Spleen (tissue), 11 donors: Measurements from ENCODE around the gene MRPL4. TPM values are rescaled to one million over a fixed set of nuclear protein-coding genes. Genes with fewer than 3 reads are reported as not detected.

Source experiments
- DNase-seq: peaks from one replicate; pipeline ENCODE4 v3.0.0-alpha.2; 2020
- H3K27ac ChIP-seq, 8 donors: fragments of 200-600 bp; sonication (generic) in 7 of 8; 1 replicate in 4 of 8; 2 replicates in 4 of 8; pipeline versions ENCODE4 v1.5.0 to v1.8.0; 2016 to 2021; ENCODE audit warnings: inconsistent platforms in 4 of 8, mild to moderate bottlenecking in 4 of 8, moderate library complexity in 1 of 8
- H3K27me3 ChIP-seq, 7 donors: fragments of 200-600 bp; sonication (generic) in 6 of 7; replicated peaks in 1 of 7; 1 replicate in 4 of 7; 2 replicates in 3 of 7; pipeline versions ENCODE4 v1.5.0 to v1.8.0; 2016 to 2021; ENCODE audit warnings: inconsistent platforms in 3 of 7, mild to moderate bottlenecking in 1 of 7
- H3K36me3 ChIP-seq, 6 donors: fragments of 200-600 bp; sonication (generic) in 5 of 6; 1 replicate in 4 of 6; 2 replicates in 2 of 6; pipeline versions ENCODE4 v1.5.0 to v1.8.0; 2016 to 2021; ENCODE audit warnings: inconsistent platforms in 2 of 6
- H3K4me1 ChIP-seq, 6 donors: fragments of 200-600 bp; sonication (generic) in 5 of 6; 1 replicate in 3 of 6; 2 replicates in 3 of 6; pipeline versions ENCODE4 v1.5.0 to v1.8.0; 2016 to 2021; ENCODE audit warnings: inconsistent platforms in 3 of 6
- H3K4me3 ChIP-seq, 8 donors: fragments of 200-600 bp; sonication (generic) in 7 of 8; 1 replicate in 4 of 8; 2 replicates in 4 of 8; pipeline versions ENCODE4 v1.5.0 to v1.8.0; 2016 to 2021; ENCODE audit warnings: inconsistent platforms in 4 of 8, mild to moderate bottlenecking in 4 of 8, moderate library complexity in 2 of 8
- H3K9me3 ChIP-seq, 8 donors: fragments of 200-600 bp; sonication (generic) in 7 of 8; 1 replicate in 4 of 8; 2 replicates in 4 of 8; pipeline versions ENCODE4 v1.5.0 to v1.8.0; 2016 to 2021; ENCODE audit warnings: inconsistent platforms in 4 of 8
- POLR2A ChIP-seq, 3 donors: fragments of 450-650 bp; IDR thresholded peaks; one replicate each; pipeline ENCODE4 v1.5.1; 2017; ENCODE audit warnings: antibody characterized with exemption in 3 of 3, mild to moderate bottlenecking in 1 of 3
- POLR2AphosphoS5 ChIP-seq, 3 donors: sonication (generic); formaldehyde crosslinking; IDR thresholded peaks; one replicate each; pipeline ENCODE4 v1.5.1; 2017; ENCODE audit warnings: antibody characterized with exemption in 3 of 3
- WGBS, 5 donors: extraction: QIAGEN DNeasy Blood & Tissue Kit in 3 of 5; methylation state at CpG; one replicate each; pipeline versions ENCODE4 v1.1.5 to v1.1.7; 2013 to 2018; 5-methylcytosine and 5-hydroxymethylcytosine counted together
- intact Hi-C: fragments of 100-400 bp; cut with DNase I; formaldehyde crosslinking; loops from one replicate; pipeline ENCODE4 v1.15.0; 2023; ENCODE audit warnings: low total_unique reads
- polyA plus RNA-seq, 3 donors: library from polyadenylated mRNA; stranded (reverse); fragments of 200-250 nt; gene quantifications; one replicate each; pipeline ENCODE4 v1.2.1, GENCODE V29; 2013
- total RNA-seq, 7 donors: library from RNA; depleted of rRNA in 3 of 7; stranded (reverse); fragments of >200 nt in 3 of 7; fragmentation: NEBNext Ultra II Directional in 4 of 7; extraction: Animal tissue kit (Norgen Biotek cat#: 25700) in 4 of 7; gene quantifications; one replicate each; pipeline versions ENCODE4 v1.1.0 to v1.2.1, GENCODE V29; 2016 to 2021
- TF ChIP-seq, protein P1 (sequence below), 11 experiments: fragments of 200-600 bp in 7 of 11; fragments of 450-650 bp in 4 of 11; sonication (generic) in 4 of 11; IDR thresholded peaks in 8 of 11; conservative IDR thresholded peaks in 3 of 11; 1 replicate in 7 of 11; 2 replicates in 4 of 11; pipeline versions ENCODE4 v1.4.0 to v1.8.0; 2016 to 2021; ENCODE audit warnings: antibody characterized with exemption in 11 of 11, inconsistent platforms in 4 of 11, mild to moderate bottlenecking in 1 of 11
- donor health status: healthy with polysubstance abuse.
- donor health status: DM: no; HTN: no; CAD: no; lungs with moderate emphysema.
- donor health status: DM: no; HTN: no; CAD: no.
- donor health status: Bipolar disorder and iron deficiency.
- donor health status: healthy.
- donor health status: DM: no; HTN: no; CAD: no.
- donor health status: DM: yes; HTN: yes; CAD: no.

MRPL4 gene
- total and polyA plus RNA-seq, 10 donors, result 31.5 to 60.5 (median 39.0) TPM

DNA sequence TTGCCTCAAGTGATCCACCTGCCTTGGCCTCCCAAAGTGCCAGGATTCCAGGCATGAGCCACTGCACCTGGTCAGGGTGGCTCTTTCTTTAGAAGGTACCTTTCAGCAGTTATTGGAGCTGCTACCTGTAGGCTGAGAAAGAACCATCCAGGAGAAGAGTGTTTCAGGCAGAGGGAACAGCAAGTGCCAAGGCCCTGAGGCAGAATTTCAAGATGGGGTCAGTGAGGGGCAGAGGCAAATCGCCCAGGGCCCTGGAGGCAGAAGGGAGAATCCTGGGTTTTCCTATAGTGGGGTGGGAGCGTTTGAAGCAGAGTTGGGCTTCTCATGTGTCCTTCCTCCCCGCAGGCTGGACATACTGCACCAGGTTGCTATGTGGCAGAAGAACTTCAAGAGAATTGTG is 2.2 kb downstream of the MRPL4 start:
- Histone ChIP-seq H3K4me3 (no peak overlapping the region), H3K36me3 (peaks cover 0 to 57% (median 48%) of the 10 kb centered on the region in 6 donors), H3K4me1 (peaks cover 13 to 51% (median 33%) of the 10 kb centered on the region in 6 donors), H3K9me3 (no peaks in the 10 kb centered on the region), H3K27me3 (no peaks in the 10 kb centered on the region), H3K27ac (no peak overlapping the region)
- WGBS, 5 donors, result 94 to 98% (median 96%) methylated on average over 3 of the region's 3 CpGs
- intact Hi-C loops, result loop anchor here (10.0 kb wide), 1 partner anchor 139 kb away; the partner anchor contains the start of genes EIF3G and P2RY11
- TF ChIP-seq POLR2A (IDR thresholded peaks at IDR 0.05), result no peak
- TF ChIP-seq POLR2AphosphoS5 (IDR thresholded peaks at IDR 0.05), result no peak
- TF ChIP-seq, protein P1, sequence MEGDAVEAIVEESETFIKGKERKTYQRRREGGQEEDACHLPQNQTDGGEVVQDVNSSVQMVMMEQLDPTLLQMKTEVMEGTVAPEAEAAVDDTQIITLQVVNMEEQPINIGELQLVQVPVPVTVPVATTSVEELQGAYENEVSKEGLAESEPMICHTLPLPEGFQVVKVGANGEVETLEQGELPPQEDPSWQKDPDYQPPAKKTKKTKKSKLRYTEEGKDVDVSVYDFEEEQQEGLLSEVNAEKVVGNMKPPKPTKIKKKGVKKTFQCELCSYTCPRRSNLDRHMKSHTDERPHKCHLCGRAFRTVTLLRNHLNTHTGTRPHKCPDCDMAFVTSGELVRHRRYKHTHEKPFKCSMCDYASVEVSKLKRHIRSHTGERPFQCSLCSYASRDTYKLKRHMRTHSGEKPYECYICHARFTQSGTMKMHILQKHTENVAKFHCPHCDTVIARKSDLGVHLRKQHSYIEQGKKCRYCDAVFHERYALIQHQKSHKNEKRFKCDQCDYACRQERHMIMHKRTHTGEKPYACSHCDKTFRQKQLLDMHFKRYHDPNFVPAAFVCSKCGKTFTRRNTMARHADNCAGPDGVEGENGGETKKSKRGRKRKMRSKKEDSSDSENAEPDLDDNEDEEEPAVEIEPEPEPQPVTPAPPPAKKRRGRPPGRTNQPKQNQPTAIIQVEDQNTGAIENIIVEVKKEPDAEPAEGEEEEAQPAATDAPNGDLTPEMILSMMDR (IDR thresholded peaks at IDR 0.05 in 8 of 11, conservative IDR thresholded peaks at IDR 0.05 in 3 of 11), result no peak
- DNase-seq, result no peak

DNA sequence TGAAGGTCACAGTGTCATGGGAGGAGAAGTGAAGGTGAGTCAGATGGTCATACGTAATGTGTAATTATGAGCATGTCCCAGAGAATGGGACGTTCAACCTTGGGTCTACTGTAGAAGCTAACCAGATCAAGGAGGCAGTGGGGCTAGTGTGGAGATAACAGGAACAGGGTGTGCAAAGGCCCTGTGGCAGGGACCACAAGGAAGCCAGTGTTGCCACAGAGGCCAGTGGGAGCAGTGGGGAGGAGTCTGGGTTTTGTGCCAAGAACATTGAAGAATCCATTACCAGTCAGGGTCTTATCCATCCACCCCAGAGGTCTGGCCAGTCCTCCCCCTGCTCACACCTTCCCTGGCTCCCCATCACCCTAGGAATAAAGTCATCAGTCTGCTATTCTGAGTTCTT is 3.3 kb downstream of the MRPL4 start:
- peaks cover 0 to 67% (median 58%) of the 10 kb centered on the region in 6 donors for H3K36me3 ChIP-seq
- H3K9me3 ChIP-seq, result no peaks in the 10 kb centered on the region
- intact Hi-C loops, result loop anchor here (10.0 kb wide), 1 partner anchor 141 kb away; the partner anchor contains the start of genes EIF3G and P2RY11
- no peak overlapping the region for H3K4me3 ChIP-seq
- H3K27ac ChIP-seq, result no peak overlapping the region
- TF ChIP-seq, protein P1 (IDR thresholded peaks at IDR 0.05 in 8 of 11, conservative IDR thresholded peaks at IDR 0.05 in 3 of 11), result no peak
- TF ChIP-seq POLR2A (IDR thresholded peaks at IDR 0.05) (no peak), POLR2AphosphoS5 (IDR thresholded peaks at IDR 0.05) (no peak)
- no peak for DNase-seq
- H3K27me3 ChIP-seq, result no peaks in the 10 kb centered on the region
- H3K4me1 ChIP-seq, result peaks cover 9 to 55% (median 32%) of the 10 kb centered on the region in 6 donors
- WGBS, 5 donors, result 83 to 98% (median 92%) methylated on average over 2 of the region's 2 CpGs

DNA sequence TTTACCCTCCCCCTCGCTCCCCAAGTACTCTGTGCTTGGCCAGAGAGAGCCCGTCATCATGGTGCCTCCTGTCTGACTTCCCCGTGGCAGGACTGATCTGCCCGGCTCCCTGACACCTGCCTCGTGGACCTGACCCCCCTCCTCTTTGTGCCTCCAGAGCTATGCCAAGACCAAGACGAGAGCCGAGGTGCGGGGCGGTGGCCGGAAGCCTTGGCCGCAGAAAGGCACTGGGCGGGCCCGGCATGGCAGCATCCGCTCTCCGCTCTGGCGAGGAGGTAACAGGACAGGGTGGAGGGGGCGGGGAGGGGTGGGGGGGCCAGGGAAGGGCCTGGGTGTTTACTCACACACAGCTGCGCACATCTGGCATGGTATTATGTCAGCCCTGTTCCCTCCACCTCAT is 4.5 kb downstream of the MRPL4 start:
- Histone ChIP-seq H3K27me3 (no peaks in the 10 kb centered on the region), H3K36me3 (peaks cover 0 to 67% (median 58%) of the 10 kb centered on the region in 6 donors), H3K4me3 (no peak overlapping the region), H3K27ac (peak overlapping the region in 1 of 8 donors; percentile 24), H3K9me3 (no peaks in the 10 kb centered on the region), H3K4me1 (peaks cover 6 to 46% (median 22%) of the 10 kb centered on the region in 6 donors)
- TF ChIP-seq, protein P1 (IDR thresholded peaks at IDR 0.05 in 8 of 11, conservative IDR thresholded peaks at IDR 0.05 in 3 of 11), result no peak
- TF ChIP-seq POLR2AphosphoS5 (IDR thresholded peaks at IDR 0.05), result no peak
- no peak for TF ChIP-seq POLR2A (IDR thresholded peaks at IDR 0.05)
- WGBS, 5 donors, result 89 to 92% (median 90%) methylated on average over 16 to 18 of the region's 18 CpGs
- no peak for DNase-seq
- intact Hi-C loops, result loop anchor here (10.0 kb wide), 1 partner anchor 142 kb away; the partner anchor contains the start of genes EIF3G and P2RY11

- intact Hi-C loops, result loop anchor here (10.0 kb wide), 1 partner anchor 142 kb away; the partner anchor contains the start of genes EIF3G and P2RY11
- Histone ChIP-seq H3K4me1 (peaks cover 6 to 46% (median 22%) of the 10 kb centered on the region in 6 donors), H3K9me3 (no peaks in the 10 kb centered on the region), H3K4me3 (no peak overlapping the region), H3K36me3 (peaks cover 0 to 67% (median 58%) of the 10 kb centered on the region in 6 donors), H3K27ac (no peak overlapping the region), H3K27me3 (no peaks in the 10 kb centered on the region)
- TF ChIP-seq, protein P1 (IDR thresholded peaks at IDR 0.05 in 8 of 11, conservative IDR thresholded peaks at IDR 0.05 in 3 of 11), result no peak
- 81 to 89% (median 83%) methylated on average over 8 to 9 of the region's 9 CpGs for WGBS, 5 donors
- no peak for DNase-seq
Observed at GRCh38 chr19:10256970-10257615, 5.1 kb downstream of the MRPL4 start.
